IMR-90 (cell line): ENCODE measurements around the gene CEMP1.
"Not testable (repeated sequence)": the region's sequence is repeated elsewhere in the genome, so short reads cannot be mapped to it uniquely, and the experiment has no call there.

Experiments
- MXI1 ChIP-seq: IDR thresholded peaks from 2 replicates; pipeline ENCODE4 v1.6.1; 2012; ENCODE audit warnings: low read depth, mild to moderate bottlenecking, low read length, moderate library complexity, borderline replicate concordance
- POLR2A ChIP-seq: IDR thresholded peaks from 2 replicates; pipeline ENCODE4 v1.6.1; 2012; ENCODE audit warnings: mild to moderate bottlenecking, low read depth, low read length
- RCOR1 ChIP-seq: IDR thresholded peaks from 2 replicates; pipeline ENCODE4 v1.6.1; 2012; ENCODE audit warnings: mild to moderate bottlenecking, low read length, improper control_type of control experiment; ENCODE audit not compliant: insufficient replicate concordance
- TF ChIP-seq, protein P1 (sequence below): conservative IDR thresholded peaks from 2 replicates; pipeline ENCODE4 v1.5.1; 2012; ENCODE audit warnings: mild to moderate bottlenecking, low read depth, low read length, improper control_type of control experiment

DNA sequence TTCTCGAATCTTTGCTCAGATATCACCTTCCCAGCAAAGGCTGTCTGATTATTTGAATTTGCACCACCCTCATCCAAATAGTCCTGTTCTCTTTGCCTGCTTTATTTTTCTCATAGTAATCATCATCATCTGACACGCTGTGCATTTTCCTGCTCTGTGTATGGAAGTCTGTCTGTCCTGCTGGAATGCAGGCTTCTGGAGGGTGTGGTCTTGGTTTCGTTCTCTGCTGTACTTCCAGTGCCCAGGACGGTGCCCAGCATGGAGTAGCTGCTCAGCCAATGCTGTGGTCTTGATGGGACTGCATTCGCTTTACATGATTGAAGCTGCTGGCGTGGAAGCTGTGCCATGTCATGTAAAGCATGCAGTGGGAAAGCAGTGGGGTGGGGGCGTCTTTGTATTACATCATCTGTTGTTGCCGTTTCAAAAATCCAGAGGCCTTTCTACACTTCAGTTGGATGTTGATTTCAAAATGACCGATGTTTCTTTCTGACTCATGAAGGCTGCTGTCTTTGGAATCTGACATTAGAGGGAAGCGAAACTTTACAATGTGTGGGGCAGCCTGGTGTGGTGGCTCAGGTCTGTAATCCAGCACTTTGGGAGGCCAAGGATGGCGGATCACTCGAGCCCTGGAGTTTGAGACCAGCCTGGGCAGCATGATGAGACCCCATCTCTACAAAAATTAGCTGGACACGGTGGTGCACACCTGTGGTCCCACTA, 23.7 kb upstream of the CEMP1 start:
- TF ChIP-seq MXI1, POLR2A, RCOR1: not testable (repeated sequence)
- TF ChIP-seq, protein P1, sequence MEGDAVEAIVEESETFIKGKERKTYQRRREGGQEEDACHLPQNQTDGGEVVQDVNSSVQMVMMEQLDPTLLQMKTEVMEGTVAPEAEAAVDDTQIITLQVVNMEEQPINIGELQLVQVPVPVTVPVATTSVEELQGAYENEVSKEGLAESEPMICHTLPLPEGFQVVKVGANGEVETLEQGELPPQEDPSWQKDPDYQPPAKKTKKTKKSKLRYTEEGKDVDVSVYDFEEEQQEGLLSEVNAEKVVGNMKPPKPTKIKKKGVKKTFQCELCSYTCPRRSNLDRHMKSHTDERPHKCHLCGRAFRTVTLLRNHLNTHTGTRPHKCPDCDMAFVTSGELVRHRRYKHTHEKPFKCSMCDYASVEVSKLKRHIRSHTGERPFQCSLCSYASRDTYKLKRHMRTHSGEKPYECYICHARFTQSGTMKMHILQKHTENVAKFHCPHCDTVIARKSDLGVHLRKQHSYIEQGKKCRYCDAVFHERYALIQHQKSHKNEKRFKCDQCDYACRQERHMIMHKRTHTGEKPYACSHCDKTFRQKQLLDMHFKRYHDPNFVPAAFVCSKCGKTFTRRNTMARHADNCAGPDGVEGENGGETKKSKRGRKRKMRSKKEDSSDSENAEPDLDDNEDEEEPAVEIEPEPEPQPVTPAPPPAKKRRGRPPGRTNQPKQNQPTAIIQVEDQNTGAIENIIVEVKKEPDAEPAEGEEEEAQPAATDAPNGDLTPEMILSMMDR = not testable (repeated sequence)
